GM20431 (cell line): ENCODE data around the gene MGAT3.

Experiments
- in situ Hi-C: fragments of 300-500 bp; cut with MseI, MboI; formaldehyde crosslinking; loops from one replicate; pipeline ENCODE4 v1.15.0; 2020; ENCODE audit warnings: low sequenced_read_pairs; ENCODE audit not compliant: unreplicated experiment

The MGAT3 gene

DNA sequence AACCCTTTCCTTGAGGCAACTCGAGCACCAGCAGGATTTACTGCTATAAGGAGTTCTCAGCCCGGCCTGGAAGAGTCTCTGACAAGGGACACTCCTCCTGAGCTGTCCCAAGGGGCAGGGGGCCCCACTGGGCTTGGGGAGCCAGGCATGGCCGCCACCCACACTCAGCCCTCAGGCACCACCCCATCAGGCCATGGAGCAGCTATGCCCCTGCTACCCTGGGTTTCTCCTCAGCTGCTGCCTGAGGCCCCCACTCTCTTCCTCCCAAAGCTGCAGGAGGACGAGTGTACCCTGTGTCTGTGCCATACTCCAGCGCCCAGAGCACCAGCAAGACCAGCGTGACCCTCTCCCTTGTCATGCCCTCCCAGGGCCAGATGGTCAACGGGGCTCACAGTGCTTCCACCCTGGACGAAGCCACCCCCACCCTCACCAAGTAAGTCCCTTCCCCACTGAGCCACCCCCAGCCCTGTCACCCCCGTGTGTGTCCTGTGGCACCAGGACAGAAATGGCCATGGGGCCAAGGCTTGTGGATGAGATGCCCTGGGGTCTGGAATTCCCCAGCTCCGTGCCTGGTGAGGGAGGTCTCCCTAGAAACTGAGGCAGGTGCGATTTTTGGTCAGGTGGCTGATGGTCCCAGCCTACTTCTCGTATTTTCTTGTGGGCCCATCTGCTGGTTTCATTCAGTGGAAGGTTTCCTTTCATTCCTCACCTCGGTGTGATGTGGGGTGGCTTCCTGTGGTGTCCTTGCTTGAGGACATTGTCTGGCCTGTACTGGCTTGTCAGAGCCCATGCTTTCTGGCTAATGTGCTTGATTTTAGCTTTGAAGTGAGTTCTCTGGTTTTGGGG lies 28.8 kb upstream of the MGAT3 start:
- in situ Hi-C loops, result no loop called here

DNA sequence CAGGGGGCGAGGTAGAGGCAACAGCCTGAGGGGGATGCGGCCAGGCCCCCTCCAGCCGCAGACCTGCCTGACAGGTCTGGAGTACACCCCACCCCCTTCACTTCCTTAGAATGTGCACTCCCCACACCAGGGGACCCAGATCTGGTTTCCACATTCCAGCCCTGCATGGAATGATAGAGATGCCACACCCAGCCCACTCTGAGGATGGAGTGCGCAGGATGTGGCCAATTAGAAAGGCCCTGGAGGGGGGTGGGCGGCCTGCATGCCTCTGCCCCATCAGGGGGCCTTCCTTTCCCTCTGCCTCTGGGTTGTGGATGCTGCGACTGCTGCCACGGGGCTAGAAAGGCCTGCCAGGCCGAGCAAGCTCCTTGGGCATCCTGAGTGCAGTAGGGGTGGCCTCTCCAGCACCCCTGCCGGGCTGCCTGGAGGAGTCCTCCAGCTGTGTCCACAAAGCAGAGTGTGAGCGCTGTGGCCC lies 28.2 kb upstream of the MGAT3 start:
- in situ Hi-C loops, result no loop called here

DNA sequence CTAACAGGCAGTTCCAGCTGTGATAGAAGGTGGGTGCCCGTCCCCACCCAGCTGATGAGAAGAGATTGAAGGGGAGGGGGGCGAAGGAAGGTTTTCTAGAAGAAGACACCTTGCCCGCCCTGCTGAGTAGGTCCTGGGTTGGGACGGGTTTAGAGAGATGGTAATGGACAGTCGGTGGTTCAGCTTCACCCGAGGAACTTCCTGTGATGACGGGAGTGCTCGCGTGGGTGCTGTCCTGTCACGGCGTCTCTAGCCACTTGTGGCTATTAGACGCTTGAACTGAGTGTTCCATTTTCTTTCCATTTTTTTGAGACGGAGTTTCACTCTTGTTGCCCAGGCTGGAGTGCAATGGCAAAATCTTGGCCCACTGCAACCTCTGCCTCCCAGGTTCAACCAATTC lies 27.6 kb upstream of the MGAT3 start:
- in situ Hi-C loops, result no loop called here

DNA sequence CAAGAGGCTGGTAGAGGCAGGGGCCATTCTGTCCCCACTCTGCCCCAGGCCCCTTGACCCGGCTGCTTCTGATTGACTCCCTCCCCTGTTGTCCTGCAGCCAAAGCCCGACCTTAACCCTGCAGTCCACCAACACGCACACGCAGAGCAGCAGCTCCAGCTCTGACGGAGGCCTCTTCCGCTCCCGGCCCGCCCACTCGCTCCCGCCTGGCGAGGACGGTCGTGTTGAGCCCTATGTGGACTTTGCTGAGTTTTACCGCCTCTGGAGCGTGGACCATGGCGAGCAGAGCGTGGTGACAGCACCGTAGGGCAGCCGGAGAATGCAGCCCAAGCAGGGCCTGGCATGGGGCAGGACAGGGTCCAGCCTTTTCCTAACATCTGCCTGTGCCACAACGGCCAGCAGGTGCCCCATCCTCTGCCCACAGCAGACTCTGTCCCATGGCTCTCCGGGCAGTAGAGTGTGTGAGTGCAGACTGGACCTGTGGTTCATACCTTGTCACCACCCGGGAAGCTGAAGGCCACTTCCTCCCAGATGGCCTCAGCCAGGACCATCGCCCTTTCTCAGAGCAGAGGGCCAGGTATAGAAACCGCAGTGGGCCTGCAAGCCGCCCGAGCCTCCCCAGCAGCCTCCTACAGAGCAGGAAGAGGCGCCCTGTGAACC lies 26.8 kb upstream of the MGAT3 start:
- in situ Hi-C loops, result no loop called here

DNA sequence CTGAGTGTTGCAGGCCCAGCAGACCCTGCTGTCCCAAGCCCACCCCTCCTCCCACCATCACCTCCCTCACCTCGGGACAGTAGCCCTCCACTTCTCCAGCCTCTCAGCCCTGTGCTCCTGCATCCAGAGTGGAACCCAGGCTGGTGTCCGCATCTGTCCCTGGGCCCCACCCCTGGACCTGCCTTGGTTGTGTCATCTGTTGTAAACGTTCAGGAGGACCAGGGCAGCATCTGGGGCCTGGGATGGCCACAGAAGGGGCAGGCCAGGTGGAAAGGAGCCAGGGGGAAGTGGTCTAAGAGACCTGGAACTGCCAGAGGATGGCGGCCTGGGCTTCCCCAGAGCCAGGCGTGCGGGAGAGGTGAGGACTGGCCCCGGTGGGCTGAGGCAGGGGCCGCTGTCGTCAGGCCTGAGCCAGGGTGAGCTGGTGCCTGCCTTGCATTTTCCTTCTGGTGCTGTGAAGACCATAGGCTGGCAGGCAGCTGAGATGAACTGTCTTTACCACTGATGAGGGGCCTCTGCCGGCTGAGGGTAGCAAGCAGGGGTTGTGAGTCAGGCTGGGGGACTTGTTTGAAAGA lies 26.1 kb upstream of the MGAT3 start:
- in situ Hi-C loops, result no loop called here

DNA sequence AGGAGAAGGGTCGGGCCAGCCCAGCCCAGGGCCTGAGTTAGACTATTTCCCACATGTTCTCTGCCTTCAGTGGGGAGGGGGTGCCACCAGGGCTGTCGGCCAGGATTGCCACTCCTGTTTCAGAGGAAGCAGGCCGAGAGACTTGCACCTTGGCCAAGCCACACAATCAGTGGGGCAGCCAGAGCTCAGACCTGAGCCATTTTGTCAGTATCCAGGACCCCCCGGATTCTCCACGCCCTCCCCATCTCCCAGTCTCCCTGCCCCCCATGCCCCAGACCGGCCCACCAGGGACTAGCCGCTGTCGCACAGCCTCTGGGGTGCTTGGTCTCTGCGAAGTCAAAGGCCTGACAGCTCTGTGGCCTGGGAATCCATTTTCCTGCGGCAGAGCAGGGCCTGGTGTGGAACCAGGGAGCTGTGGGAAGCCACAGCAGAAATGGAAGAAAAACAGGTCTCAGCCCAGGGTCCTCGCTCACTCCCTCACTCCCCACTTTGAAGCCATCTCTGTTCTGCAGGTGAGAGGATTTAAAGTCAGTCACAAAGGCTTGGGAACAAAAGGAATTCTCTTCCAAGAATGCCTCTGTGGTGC lies 25.5 kb upstream of the MGAT3 start:
- in situ Hi-C loops, result no loop called here

DNA sequence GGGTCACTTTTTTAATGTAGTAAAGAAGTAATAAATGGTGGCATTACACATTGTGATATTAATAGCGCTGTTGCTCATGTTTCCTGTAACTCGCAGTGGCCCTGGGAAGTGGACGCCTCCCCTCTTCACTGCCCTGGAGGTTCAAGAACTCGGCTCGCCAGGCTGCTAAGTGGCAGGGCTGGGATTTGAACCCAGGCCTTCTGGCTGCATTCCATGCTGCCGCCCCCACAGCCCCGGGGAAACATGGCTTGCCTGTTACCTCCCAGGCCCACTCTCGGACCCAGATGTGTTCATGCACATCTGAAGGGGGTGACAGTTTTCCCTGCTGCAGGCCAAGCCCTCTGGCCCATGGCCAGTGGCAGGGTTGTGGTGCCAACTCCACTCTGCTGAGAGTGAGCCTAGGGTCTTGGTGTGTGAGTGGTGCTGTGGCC lies 25.0 kb upstream of the MGAT3 start:
- in situ Hi-C loops, result no loop called here

DNA sequence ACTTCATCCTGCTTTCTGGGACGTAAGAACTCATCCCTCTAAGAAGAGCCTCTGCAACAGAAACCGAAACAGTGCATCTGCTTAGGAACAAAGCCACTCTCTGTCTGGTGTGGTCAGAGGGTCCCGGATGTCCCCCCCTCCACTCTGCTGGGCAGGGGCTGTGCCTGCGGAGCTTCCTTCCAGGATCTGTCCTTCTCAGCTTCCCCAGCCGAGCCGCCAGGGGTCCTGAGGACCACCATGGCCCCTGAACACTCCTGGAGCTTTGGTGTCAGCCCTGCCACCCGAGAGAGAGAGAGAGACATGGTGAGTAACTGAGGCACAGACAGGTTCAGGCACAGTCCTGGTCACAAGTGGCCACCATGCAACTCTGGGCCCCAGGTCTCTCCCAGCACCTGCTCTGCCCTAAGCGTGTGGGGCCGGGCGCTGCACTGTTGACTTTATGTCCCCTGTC lies 24.4 kb upstream of the MGAT3 start:
- in situ Hi-C loops, result no loop called here

DNA sequence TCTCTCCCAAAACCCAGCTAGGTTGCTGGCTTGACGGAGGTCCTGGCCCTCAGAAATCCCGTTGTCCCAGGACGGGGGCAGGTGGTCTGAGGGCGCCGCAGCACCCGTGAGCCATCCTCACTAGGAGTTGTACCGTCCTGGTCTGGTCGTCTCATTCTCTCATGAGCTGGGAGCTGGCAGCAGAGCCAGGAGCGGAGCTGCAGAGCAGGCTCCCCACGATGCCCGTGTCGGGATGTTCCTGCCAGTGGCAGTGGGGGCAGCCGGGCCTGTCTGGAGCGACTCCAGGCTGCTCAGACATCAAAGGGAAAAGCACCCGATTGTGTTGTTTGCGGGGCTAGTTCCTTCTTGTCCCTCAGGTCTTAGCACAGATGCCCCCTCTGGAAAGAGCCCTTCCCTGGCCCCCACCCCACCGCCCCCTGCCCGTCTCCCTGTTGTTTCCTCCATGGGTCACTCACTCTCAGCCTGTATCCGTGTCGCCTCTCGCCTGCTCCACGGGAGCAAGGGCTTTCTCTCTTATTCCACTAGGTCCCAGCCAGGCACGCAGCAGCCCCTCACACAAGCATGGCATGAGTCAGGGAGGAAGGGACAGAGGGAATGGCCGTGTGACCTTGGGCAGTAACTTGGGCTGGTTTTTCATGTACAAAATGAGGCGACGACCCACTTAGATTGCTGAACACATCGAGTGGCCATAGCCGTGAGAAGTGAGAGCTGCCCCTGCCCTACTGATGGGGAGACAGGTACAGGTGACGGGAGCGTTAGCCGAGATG lies 23.2 kb upstream of the MGAT3 start:
- in situ Hi-C loops, result no loop called here

DNA sequence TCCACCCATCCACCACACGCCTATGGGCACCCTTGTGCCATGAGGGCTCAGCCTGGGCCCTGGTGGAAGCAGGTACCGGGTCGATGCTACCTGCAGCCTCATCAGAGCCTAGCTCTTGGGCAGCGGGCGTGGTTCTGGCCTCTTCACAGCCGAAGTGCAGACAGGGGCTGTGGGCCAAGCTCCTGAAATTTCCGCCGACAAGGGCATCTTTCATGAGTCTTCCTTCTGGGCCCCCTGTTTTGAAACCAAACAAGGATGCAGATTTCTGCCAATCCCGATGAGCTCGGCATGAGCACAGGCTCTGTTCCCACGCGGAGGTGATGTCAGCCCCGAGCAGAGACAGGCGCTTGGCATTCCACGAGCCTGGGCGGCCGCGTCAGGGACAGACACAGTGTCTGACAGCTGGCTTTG lies 22.6 kb upstream of the MGAT3 start:
- in situ Hi-C loops, result no loop called here

DNA sequence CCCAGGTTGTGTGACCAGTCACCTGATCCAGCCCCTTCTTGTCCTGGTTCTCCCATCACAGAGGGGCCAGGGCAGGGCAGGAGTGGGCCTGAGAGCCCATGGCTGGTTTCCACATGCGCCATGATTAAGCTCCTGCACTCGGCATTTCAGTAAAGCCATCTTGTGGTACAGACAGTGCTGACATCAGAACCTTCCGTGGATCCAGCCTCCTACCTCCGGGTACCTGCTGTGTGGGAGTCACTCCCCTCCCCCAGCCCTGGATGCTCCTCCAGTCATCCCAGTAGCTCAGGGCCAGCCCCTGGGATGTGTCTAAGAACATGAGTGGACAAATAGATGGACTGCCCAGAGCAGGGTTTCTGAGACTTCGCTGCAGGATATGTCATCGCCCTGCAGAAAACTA lies 22.1 kb upstream of the MGAT3 start:
- in situ Hi-C loops, result no loop called here

DNA sequence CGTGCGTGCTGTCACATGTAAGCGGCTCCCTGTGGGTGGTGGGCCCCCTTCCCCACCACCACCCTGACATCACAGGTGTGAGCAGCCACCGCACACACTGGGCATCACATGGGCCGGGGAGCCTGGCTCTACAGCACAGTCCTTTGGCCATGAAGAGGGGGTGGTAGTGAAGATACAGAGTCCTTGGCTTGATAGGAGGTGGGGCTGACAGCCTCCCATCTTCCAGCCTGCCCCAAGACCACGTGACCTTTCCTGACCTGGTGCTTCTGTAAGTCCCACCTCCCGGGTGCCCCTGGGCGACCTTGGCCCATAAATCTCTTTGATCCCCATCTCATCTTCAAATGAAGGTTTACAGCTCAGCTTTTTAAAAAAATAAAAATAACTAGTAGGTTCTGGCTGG lies 21.2 kb upstream of the MGAT3 start:
- in situ Hi-C loops, result no loop called here

DNA sequence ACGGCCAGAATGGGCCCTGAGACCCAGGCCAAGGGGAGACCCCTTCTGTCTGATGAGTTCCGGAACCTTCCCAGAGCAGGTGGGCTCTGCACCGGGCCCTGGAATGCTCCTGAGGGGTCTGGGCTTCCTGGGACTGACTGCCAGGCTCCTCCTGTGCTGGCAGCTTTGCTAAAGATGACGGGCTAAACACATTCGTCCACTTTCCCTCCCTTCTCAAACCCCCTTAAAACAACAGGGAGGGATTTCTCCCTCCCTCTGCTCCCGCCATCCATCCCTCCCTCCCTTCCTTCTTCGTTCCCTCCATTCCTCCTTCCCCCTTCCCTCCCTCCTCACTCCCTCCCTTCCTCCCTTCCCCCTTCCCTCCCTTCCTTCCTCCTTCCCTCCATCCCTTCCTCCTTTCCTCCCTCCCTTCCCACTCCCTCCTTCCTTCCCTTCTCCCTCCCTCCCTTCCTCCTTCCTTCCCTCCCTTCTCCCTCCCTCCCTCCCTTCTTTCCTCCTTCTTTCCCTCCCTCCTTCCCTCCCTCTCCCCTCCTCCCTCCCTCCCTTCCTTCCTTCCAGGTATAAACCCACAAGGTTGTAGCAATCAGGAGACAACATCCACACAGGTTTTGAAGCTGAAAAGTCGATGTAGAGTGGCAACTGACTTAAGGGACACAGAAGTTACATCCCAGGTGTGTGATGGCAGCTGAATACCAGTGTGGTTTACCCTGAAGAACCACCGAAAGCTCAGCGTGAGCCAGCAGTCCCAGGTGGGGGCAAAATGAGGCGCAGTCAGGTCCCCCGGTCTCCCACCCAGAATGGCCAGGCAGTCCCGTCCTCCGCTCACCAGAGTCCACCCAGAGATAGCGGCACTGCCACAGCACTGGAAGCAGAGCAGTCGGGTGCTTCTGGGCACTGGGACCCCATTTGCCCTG lies 18.8 kb upstream of the MGAT3 start:
- in situ Hi-C loops, result no loop called here

DNA sequence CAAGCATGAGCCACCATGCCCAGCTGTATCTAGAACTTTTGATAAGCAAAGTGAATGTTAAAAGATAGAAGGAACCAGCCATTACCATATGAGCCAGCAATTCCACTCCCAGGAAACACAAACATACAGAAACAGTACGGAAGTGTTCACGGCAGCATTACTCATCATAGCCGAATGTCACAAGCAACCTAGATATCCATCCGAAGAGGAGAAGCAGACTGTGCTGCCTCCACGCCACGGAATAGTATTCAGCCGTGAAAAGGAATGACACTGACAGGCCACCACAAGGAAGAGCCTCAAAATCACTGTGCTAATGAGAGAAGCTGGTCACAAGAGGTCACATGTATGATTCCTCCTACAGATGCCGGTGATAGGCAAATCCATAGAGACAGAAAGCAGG lies 17.6 kb upstream of the MGAT3 start:
- in situ Hi-C loops, result no loop called here

DNA sequence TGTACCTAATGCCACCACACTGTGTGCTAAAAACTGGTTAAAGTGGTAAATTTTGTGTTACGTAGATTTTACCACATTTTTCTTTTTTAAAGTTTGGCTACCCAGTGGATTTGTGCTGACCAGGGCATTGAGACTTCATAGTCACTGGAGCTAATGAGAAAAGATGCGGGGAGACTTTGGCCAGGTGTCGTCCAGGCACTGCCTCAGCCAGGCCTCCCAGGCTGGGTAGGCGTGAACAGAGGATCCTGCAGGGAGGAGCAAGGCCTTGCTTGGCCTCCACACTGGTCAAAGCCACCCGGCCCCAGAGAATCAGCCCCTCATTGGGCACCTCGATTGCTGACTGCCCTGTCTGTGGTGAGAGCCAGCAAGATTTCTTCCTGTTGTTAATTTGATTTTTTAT lies 13.4 kb upstream of the MGAT3 start:
- in situ Hi-C loops, result no loop called here

DNA sequence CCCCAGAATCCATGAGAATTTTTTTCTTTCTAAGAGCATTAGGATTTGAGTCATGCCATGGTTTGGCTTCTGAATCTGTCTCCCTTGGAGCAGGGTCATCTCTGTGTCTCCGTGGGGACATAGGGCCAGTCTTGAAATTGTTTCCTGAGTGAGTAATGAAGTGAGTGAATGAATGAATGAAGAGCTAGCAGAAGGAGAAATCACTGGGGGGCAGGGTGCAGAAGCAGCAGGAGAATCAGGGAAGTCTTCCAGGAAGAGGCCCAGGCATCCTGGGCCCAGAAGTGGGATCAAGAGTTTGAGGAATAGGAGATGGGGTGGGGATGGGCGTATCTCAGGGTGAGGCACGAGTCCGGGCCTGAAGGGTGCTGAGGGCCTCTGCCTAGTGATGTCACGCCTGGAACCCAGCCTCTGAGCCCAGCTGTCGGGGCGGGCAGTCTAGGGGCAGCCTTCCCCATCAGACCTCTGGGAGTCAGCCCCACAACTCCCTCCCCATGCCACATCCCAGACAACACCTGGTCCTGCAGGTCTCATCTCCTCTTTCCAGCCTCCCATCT lies 12.5 kb upstream of the MGAT3 start:
- in situ Hi-C loops, result no loop called here

DNA sequence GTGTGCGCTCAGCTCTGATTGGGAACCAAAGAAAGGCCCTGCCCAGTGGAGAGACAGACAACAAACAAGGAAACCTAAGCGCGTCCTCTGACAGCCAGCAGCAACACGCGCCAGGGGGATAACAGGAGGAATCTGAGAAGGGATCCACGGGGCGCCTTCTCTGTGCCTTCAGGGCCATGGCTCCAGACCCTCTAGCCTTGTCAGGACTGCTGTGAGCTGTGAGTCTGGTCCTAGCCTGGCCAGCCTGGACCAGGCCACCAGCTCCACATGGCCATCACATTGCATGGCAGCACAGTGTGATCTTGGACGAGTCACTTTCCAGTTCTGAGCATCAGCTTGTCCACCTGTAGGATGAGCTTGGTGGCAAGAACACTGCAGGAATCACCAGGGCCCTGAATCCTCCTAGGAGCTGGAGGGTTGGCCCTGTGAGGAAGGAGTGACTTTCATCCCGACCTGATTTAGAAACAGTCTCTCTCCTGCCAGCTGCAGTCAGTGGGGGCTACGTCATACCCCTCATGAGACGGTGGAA lies 11.8 kb upstream of the MGAT3 start:
- in situ Hi-C loops, result no loop called here

DNA sequence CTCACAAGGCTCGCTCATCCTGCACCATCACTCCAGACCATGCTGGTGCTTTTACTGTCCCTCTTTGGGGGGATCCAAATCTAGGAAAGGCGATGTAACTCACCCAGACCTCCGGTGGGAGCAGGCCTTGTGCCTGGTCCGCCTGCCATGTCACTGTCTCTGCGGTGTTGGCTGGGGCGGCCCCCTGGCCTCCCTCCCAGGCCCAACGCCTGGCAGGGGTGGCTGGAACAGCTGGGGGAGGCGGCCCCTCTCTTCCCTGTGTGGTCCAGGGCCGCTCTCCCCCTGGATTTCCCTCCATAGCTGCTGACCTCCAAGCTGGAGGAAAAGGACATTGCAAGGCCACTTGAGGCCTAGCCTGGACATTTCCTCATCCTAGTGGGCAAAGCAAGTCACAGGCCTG lies 11.1 kb upstream of the MGAT3 start:
- in situ Hi-C loops, result no loop called here
